OCI-M2 (cell line): ENCODE measurements around the gene LEKR1.

Experiments used
- DNase-seq: peaks from one replicate; lab custom pipeline; 2025; ENCODE audit not compliant: unreplicated experiment; lab: John Stamatoyannopoulos, UW

LEKR1 gene

DNA sequence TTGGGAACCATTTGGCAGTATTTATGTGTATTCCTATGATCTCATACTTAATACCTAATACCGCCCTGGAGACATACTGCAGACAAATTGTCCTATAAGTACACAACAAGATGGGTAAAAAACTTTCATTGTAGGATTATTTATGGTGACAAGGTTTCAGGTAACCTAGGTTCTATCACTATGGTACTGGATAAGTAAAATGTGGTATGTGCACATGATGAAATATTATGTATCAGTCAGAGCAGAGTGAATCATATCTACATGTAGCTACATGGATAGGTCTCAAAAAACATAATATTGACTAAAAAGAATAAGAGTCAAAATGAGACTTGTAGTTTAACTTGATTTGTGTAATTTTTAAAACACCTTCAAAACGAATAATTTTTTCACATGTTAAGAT, 147.8 kb downstream of the LEKR1 start:
- no peak for DNase-seq

DNA sequence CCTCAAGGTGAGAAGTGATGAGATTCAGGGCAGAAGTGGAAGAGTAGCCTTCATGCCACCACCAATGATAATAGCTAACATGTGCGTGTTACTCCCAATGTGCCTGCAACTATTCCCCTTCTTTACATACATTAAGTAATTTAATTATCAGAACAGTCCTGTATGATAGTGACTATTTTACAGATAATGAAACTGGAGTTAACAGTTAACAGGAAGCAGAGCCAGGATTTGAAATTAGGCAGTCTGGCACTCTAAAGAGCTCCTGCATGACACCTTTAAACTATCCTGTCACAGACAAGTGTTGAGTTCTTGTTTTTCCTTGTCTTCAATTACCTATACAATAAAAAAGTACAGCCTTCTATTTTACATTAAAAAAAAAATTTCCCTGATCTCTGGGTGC, 148.8 kb downstream of the LEKR1 start:
- no peak for DNase-seq

DNA sequence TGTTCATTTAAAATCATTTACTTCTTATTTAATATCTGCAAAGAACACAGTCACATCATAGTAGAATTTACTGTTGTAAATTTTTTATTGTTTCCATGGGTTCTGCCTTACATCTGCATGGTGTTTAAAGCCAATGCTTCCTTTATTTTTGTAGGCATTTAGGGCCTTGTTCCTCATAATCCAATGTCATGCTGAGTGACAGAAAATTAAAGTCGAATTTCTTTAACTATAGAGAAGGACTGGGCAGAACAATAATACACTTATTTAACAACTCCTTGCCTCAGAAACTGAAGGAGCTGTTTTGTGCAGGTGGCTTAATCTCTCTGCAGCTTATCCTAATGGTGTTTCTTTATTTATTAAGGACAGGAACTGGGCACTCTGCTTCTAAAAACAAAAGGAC, 149.6 kb downstream of the LEKR1 start:
- no peak for DNase-seq

DNA sequence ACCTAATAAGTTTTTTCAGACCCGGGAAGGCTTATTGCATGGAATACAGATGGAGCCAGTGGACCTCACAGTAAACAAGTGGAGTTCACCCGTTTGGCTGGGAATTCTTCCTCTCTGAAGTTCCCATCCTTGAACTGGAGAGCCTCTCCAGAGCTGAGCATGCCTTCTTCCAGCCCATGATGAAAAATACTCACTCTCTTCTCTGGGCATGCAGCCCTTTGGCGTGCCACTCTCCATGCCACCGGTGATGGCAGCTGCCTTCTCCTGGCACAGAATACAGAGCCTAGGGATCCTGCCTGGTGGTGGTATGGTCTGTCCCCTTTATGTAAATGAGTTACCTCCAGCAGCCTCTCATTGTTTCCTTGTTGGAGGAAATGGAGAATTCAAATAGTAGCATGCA, 150.8 kb downstream of the LEKR1 start:
- no peak for DNase-seq

DNA sequence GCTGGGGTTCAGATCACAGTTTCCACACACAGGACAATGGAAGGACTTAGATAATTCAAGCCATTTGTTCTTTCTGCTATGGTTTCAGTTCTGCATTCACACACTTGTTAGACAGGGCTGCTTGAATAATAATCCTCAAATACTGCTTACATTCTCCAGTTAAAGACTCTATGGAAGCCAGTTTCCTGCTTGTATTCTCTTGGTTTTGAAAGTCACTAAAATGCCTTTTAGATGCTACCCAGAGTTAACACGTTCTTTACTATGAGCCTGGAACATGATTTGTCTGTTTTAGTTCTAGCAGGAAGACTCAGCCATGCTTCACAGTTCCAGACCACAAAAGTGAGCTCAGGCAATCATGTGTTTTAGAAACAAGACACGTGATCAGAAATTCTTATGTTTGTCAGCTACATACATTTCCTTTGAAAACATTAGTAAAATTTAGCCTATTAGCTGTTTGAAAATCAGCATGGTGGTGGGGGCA, 152.4 kb downstream of the LEKR1 start:
- no peak for DNase-seq

DNA sequence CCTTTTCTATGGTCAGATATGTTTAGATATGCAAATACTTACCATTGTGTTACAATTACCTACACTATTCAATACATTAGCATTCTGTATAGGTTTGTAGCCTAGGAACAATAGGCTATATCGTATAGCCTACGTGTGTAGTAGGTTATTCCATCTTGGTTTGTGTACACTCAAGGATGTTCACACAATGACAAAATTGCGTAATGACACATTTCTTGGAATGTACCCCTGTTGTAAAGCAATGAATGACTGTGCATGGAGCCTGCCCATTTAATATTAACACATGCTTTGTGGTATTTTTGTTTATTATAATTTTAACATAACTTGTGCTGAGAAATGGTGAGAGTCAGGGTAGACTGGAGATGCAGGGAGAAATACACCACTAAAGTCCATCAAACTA, 154.9 kb downstream of the LEKR1 start:
- no peak for DNase-seq

DNA sequence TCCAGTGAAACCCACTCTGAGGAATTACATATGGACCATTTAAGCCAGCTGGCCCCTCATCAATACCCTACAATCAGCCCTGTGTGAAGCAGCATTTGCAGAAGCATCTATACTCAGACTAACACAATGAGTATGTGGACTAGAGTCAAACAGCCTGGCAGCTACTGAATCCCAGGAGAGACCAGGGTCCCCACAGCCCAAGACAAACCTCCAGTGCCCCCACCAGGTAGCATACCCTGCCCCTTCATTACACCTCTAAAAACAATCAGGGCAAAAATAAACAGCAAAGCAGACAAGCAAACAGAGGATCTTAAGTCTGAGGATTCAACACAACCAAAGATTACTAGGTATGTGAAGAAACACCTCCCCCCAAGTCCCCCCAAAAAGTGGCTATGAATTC, 157.4 kb downstream of the LEKR1 start:
- DNase-seq: no peak

DNA sequence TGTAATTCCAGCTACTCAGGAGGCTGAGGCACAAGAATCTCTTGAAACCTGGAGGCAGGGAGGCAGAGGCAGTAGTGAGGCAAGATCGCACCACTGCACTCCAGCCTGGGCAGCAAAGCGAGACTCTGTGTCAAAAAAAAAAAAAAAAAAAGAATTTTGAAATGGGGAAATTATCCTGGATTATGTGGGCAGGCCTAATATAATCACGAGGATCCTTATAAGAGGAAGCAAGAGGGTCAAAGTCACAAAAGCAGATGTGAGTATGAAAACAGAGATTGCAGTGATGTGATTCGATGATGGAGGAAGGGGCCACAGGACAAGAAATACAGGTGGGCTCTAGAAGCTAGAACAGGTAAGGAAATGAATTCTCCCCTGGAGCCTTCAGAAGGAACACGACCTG, 159.6 kb downstream of the LEKR1 start:
- no peak for DNase-seq

DNA sequence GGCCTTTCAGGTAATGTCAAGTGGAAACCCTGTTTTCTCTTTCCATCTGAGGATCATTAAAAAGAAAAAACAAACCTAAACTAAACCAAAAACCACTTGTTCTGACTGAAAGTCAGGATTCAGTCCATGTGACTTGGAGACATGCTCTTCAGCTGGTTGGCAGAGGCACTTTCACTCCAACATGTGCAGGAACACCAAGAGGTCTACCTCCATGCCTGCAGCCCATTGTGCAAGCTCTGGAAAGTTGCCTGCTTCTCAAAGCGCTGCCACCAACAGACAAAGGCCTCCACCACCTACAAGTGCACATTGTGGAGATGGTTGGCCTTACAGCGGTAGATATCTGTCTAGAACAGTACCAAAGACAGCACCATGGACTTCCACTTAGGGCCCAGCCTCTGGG, 161.8 kb downstream of the LEKR1 start:
- no peak for DNase-seq

DNA sequence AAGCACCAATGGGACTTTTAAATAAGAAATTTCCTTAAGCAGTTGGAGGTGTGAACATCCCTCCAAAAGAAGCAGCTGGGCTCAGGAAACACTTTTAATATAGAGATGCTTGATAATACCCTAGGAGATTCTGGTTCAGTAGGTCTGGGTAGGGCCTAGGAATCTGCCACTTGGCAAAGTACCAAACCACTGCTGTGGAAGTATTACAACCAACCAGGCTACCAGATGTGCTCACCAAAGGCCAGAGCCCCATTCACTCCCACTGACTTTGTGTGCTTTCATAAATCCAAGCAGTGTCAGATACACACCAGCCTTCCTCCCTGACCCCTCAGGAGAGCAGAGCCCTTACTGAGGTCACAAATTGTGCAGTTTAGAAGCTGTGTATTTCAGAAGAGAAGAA, 171.2 kb downstream of the LEKR1 start:
- DNase-seq: no peak

DNA sequence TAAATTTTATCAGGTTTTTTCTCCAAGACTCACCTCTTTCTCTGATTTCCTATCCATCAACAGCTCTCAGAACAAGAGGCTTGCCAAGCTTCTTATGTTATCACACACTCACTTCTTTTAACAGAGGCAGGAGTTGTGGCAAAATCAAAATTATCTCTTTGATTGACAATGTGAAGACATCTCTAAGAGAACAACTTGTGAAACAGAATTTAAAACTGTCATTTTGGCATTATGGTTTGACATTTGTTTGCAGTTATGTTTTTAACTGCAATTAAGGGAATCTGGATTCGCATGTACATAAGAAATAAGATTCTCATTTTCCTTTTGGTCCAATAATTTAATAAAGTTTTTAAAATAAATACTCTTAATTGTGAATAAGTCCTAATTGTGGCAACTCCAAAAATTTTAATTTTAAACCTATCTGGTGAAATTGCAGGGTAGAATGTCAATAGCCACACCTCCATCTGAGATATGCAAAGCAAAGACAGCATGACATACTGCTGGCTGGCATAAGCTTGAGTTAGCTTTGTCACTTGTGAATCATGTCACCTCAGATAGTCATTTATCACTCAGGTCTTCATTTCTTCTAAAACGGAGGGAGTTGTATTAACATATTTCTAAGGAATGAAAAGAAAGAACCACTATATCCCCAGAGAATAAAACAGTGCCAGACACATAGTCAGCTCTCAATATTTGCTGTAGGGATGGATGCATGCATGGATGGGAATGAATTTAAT, 175.2 kb downstream of the LEKR1 start:
- DNase-seq: no peak

DNA sequence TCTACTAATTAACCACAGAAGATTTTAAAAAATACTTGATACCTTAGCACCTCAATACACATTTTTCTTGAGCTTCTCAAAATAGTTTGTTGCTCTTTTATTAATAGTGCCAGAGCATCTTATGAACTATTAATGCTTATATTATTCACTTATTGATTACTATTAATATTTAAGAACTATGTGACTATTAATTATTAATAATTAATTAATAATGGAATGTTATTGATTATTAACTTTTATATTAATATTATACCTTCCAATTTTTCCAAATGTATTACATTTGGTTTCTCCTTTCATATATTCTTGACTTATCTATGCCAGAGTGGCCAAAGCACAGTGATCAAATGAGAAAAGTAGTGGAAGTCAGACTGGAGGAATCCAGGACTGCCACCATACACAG, 195.5 kb downstream of the LEKR1 start:
- DNase-seq: no peak

DNA sequence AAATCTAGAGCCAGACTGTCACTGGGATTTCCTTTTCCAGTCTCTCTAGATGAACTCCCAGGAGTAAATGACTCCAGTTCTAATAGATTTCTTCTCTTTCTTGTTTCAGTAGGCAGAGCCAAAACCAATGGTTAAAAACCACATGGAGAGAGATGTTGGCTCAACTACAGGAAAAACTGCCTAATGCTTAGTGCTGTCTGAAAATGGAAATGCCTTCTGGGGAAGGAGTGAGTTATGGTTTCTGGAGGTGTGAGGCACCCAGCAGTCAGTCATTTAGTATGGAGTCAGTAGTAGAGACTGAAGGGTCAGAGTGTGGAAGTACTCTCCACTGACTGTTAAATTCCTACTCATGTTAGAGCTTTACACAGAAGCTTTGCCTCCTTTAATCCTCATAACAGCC, 197.1 kb downstream of the LEKR1 start:
- DNase-seq: no peak

DNA sequence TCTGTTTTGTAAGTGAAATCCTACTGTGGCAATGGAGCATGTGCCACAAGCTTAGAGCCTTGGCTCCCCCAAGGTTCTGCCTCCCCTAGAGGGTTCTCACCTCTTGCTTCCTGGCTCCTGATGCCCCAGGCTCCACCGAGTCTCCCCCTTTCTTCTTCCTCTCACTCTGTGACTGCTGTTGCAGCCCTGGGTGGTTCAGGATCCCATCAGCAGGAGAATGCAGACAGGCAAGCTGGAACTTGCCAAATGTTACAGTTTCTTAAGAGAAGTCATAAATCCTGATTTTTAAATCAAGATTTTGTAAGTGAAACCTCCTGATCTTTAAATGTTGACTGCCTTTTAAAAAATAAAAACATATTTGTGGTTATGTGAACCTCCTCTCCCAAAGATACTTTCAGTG, 199.9 kb downstream of the LEKR1 start:
- no peak for DNase-seq

DNA sequence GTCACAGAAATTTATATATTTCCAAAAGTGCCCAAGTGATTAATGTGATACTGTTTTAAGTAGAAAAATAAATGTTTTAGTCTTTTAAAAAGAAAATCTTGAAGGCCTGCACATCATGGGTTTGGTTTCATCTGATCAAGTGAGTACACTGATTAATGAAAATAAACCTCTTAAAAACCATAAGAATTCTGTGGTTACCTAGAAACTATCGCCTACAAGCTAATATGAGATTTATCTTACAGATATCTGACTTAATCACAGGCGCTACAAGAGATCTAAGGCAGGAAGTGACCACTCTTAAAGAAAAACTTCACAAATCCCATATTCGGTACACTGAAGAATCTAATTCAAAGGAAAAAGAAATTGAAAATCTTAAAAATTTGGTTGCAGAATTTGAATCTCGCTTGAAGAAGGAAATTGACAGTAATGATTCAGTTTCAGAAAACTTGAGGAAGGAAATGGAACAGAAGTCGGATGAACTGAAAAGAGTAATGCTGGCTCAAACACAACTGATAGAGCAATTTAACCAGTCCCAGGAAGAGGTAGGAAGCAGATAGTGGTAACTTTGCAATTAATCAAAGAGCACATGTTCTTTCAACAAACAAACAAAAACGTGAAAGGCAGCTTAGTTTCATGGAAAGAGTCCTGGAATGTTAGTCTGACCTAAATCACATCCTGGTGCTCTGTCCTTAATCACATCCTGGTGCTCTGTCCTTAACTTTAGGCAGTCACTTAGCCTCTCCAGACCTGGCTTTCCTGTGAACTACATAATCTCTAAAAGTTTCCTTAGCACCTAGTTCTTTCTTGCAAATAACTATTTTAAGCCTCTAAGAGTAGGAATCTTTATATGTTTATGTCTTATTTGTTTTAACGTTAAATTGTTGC, 201.9 kb downstream of the LEKR1 start:
- DNase-seq: no peak

DNA sequence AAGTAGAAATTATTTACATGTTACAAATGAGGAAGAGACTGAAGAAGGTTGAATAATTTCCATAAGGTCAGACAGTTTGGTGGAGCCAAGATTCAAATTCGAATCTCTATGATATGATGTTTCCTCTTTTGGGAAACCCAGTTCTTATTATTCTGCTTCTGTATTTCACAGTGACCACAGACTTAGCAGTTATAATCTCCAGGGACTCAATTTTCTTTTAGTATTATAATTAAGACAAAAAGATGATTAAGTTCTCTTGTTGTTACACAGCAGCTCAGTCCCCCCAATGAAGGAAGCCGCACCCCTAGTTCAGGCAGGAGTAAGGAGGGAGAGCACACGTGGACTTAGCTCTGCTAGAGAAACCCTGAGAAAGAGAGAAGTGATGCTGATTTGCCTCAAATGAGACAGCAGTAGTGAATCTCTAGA, 203.2 kb downstream of the LEKR1 start:
- no peak for DNase-seq

DNA sequence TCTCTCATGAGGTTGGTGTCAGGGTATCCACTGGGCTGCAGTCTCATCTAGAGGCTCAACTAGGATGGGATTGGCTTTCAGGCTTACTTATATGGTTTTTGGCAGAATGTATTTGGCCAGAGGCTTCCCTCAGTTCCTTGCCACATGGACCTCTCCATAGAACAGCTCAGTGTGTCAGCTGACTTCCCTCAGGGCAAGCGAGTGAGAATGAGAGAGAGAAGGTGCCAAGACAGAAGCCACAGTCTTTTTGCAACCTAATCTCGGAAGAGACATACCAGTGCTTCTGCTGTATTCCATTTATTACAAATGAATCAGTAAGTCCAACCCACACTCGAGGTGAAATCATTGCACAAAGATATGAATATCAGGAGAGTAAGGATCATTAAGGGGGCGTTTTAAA, 204.6 kb downstream of the LEKR1 start:
- no peak for DNase-seq

DNA sequence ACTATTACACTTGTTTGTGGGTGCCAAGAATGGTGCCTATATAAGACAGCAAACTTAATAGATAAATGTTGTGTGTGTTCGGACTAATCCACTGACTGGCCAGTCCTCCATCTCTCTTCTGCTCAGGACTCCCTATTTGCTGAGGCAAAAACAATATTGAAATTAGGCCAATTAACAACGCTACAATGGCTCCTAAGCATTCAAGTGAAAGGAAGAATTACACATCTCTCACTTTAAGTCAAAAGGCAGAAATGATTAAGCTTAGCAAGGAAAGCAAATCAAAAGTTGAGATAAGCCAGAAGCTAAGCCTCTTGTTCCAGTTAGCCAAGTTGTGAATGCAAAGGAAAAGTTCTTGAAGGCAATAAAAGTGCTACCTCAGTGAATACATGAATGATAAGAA, 206.8 kb downstream of the LEKR1 start:
- no peak for DNase-seq

DNA sequence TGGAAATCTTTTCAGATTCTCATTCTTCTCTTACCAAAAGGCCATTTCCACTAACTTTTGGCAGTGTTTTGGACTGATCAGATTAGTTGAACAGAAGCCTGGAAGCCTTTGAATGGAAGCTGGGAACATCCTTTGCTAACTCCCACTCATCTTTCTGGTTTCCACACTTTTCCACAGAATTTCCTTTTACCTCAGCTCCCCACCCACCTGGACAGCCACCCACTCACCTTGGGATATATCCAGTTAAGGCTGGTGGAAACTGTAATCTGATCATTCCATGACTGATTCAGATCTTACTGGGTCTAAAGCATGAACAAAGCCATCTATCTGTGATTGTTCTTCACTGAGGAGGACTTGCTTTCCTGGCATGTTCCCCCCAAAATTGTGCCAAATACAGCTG, 214.3 kb downstream of the LEKR1 start:
- DNase-seq: no peak

DNA sequence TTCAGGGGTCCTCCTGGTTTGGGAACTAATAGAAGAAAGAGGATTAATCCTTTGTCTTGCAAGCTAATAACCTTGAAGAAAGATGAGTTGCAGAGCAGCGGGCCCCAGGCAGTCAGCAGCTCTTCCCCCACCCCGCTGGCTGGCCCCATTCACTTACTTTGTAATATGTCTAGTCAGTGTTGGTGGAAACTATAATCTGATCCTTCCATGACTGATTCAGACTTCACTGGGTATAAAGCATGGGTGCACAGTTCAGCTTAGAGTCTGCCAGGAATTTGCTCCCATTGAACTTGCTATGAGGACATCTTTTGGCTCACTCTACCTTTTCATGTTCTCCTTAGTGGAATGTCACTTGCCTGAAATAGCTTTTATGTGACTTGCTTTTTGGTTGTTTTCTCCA, 216.1 kb downstream of the LEKR1 start:
- no peak for DNase-seq

DNA sequence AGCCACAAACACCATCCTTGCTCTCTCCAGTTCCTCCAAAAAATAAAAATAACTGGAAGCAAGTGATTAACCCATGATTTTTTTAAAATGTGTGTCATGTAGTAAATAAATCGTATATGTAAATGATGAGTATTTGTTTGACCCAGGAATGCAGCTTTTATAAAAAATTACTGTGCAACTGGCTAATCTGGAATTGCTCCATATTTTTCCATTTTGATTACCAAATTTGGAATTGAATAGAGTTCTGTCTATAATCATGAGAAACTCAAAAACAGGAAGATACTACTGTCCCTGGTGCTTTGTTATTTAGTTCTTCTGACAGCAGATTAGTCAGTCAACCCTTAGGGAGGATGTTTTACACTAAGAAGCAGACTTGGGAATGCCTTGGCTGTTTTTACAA, 217.6 kb downstream of the LEKR1 start:
- DNase-seq: no peak

DNA sequence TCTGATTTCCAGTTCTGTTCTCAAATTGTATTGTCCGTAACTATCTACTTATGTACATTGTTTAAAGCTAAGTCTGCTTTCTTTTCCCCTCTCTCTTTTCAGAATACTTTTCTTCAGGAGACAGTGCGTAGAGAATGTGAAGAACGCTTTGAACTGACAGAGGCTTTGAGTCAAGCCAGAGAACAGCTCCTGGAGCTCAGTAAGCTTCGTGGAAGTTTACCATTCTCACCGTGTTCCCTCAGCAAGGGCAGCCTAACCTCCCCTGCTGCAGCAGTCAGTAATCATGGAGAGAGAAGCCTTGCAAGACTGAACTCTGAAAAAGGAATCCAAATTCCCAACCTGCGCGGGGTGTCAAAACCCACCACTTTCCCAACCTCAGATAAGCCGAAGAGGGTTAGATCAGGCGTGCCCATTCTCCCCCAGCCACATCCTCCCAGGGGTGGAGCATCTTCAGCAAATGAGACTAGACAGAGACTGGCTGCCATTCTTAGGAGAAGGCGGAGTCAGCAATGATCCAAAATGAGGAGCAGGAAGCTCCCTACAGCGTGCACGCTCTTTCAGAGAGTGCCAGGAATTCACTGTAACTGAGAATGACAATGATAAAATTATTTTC, 219.2 kb downstream of the LEKR1 start:
- no peak for DNase-seq
